Measurements from ENCODE around the gene ERC2. TPM values are rescaled to one million over a fixed set of nuclear protein-coding genes. Genes with fewer than 3 reads are reported as not detected.

ERC2 gene
- total RNA-seq, 1 donor from 2014 or later: 48.3 TPM

DNA sequence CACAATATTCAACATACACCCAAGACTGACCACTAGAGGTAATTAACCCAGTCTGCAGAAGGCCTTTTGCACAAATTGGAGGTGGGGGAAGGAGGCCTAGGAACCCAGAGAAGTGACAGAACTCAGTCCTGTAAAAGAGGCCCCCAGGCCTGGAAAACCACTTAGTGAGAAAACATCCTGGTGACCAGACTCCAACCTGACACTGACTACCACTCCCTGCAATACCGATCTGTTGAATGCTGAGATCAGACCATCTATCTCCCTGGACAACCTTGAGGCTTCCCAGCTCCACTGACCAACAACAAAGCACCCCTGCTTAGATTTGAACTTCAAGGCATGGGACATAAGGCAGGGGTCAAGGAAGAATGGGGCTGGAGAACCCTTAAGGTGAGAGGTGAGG is 719.2 kb downstream of the ERC2 start:
- Mint-ChIP-seq H3K4me1 (ENCODE audit: low read depth, unreplicated experiment) (peaks cover 10% of the 10 kb centered on the region), H3K9me3 (ENCODE audit: unreplicated experiment) (no peaks in the 10 kb centered on the region), H3K27ac (ENCODE audit: unreplicated experiment) (no peak overlapping the region), H3K27me3 (ENCODE audit: unreplicated experiment) (no peaks in the 10 kb centered on the region), H3K4me3 (ENCODE audit: unreplicated experiment) (no peak overlapping the region), H3K36me3 (ENCODE audit: unreplicated experiment) (peaks cover 3% of the 10 kb centered on the region)
- no peak for DNase-seq
- TF ChIP-seq CTCF (IDR thresholded peaks at IDR 0.05; ENCODE audit: partially characterized antibody, unreplicated experiment): no peak

DNA sequence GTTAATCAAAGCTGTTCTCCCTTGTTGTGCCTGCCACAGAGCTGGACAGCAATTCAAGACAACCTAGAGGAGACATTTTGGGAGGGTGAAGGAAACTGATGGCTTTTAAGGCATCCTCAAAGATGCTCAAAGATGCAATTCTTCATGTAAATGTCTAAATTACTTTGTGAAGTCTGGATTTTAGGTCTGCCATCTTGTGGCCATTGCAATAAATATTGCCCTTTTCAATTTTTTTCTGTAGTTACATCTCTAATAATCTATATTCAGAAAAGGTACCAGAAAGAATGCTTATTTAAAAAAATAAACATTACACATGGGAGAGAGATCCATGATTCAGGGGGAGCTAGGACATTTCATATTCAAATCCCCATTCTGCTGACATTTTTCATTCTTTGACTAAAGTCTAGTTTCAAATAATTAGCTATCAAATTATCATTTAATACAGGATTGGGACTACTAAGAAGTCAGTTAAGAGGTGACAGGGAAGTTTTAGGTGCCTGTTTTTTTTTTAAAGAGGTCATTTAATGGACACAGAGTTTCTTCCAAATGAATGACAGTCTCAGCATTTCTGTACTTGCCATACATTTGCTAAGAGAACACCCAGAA is 721.4 kb downstream of the ERC2 start:
- peak; percentile 38 for TF ChIP-seq CTCF (IDR thresholded peaks at IDR 0.05; ENCODE audit: partially characterized antibody, unreplicated experiment)
- Mint-ChIP-seq H3K36me3 (ENCODE audit: unreplicated experiment) (peaks cover 3% of the 10 kb centered on the region), H3K4me3 (ENCODE audit: unreplicated experiment) (no peak overlapping the region), H3K9me3 (ENCODE audit: unreplicated experiment) (no peaks in the 10 kb centered on the region), H3K27ac (ENCODE audit: unreplicated experiment) (no peak overlapping the region), H3K27me3 (ENCODE audit: unreplicated experiment) (no peaks in the 10 kb centered on the region), H3K4me1 (ENCODE audit: low read depth, unreplicated experiment) (peaks cover 10% of the 10 kb centered on the region)
- no peak for DNase-seq

- H3K4me1 Mint-ChIP-seq (ENCODE audit: low read depth, unreplicated experiment): peaks cover 10% of the 10 kb centered on the region
Observed at GRCh38 chr3:55742832-55743136, 725.5 kb downstream of the ERC2 start.

GRCh38 chr3:55742022-55742831 is 726.0 kb downstream of the ERC2 start:
- no peak for TF ChIP-seq CTCF (IDR thresholded peaks at IDR 0.05; ENCODE audit: partially characterized antibody, unreplicated experiment)
- H3K27ac Mint-ChIP-seq (ENCODE audit: unreplicated experiment): no peak overlapping the region
- H3K4me3 Mint-ChIP-seq (ENCODE audit: unreplicated experiment): no peak overlapping the region
- H3K4me1 Mint-ChIP-seq (ENCODE audit: low read depth, unreplicated experiment): peaks cover 10% of the 10 kb centered on the region
- no peaks in the 10 kb centered on the region for H3K27me3 Mint-ChIP-seq (ENCODE audit: unreplicated experiment)
- peaks cover 3% of the 10 kb centered on the region for H3K36me3 Mint-ChIP-seq (ENCODE audit: unreplicated experiment)
- H3K9me3 Mint-ChIP-seq (ENCODE audit: unreplicated experiment): peaks cover 5% of the 10 kb centered on the region
- no peak for DNase-seq

More at GRCh38 chr3:55742832-55743136, 725.5 kb downstream of the ERC2 start:
- Mint-ChIP-seq H3K27ac (ENCODE audit: unreplicated experiment) (no peak overlapping the region), H3K4me3 (ENCODE audit: unreplicated experiment) (no peak overlapping the region), H3K9me3 (ENCODE audit: unreplicated experiment) (peaks cover 5% of the 10 kb centered on the region), H3K36me3 (ENCODE audit: unreplicated experiment) (peaks cover 3% of the 10 kb centered on the region), H3K27me3 (ENCODE audit: unreplicated experiment) (no peaks in the 10 kb centered on the region)
- TF ChIP-seq CTCF (IDR thresholded peaks at IDR 0.05; ENCODE audit: partially characterized antibody, unreplicated experiment): no peak
- DNase-seq: no peak

- H3K36me3 Mint-ChIP-seq (ENCODE audit: unreplicated experiment): peaks cover 4% of the 10 kb centered on the region
- TF ChIP-seq CTCF (IDR thresholded peaks at IDR 0.05; ENCODE audit: partially characterized antibody, unreplicated experiment): no peak
Observed at GRCh38 chr3:55737186-55737585, 731.1 kb downstream of the ERC2 start.

More at GRCh38 chr3:55737186-55737585, 731.1 kb downstream of the ERC2 start:
- peaks cover 8% of the 10 kb centered on the region for H3K9me3 Mint-ChIP-seq (ENCODE audit: unreplicated experiment)
- no peak overlapping the region for H3K4me3 Mint-ChIP-seq (ENCODE audit: unreplicated experiment)
- H3K27ac Mint-ChIP-seq (ENCODE audit: unreplicated experiment): no peak overlapping the region
- peaks cover 2% of the 10 kb centered on the region for H3K27me3 Mint-ChIP-seq (ENCODE audit: unreplicated experiment)
- no peak for DNase-seq
- no peaks in the 10 kb centered on the region for H3K4me1 Mint-ChIP-seq (ENCODE audit: low read depth, unreplicated experiment)
